EH (cell line): ENCODE data around the gene HIP1R.

Experiments used
- DNase-seq: peaks from one replicate; pipeline ENCODE4 v3.0.0-alpha.2; 2015; ENCODE audit warnings: low read depth

Gene HIP1R

GRCh38 chr12:122860040-122860853, 25.0 kb downstream of the HIP1R start:
- peak; percentile 79 for DNase-seq

GRCh38 chr12:122860854-122861586, 25.8 kb downstream of the HIP1R start:
- DNase-seq: no peak

- no peak for DNase-seq
These were observed 26.3 kb downstream of the HIP1R start for GRCh38 chr12:122861587-122861970.

GRCh38 chr12:122862110-122862634, 26.9 kb downstream of the HIP1R start:
- no peak for DNase-seq

GRCh38 chr12:122862872-122863701, 27.8 kb downstream of the HIP1R start:
- no peak for DNase-seq

- DNase-seq: no peak
These were observed 29.6 kb downstream of the HIP1R start for GRCh38 chr12:122864894-122865253.

- DNase-seq: no peak
These were observed 30.3 kb downstream of the HIP1R start for GRCh38 chr12:122865268-122866231.

- no peak for DNase-seq
These were observed 31.1 kb downstream of the HIP1R start for GRCh38 chr12:122866379-122866778.

GRCh38 chr12:122866950-122867607, 31.8 kb downstream of the HIP1R start:
- no peak for DNase-seq

GRCh38 chr12:122867691-122868461, 32.6 kb downstream of the HIP1R start:
- DNase-seq: no peak

GRCh38 chr12:122868471-122869177, 33.4 kb downstream of the HIP1R start:
- DNase-seq: no peak

- no peak for DNase-seq
These were observed 34.1 kb downstream of the HIP1R start for GRCh38 chr12:122869207-122869973.

GRCh38 chr12:122870163-122870842, 35.0 kb downstream of the HIP1R start:
- no peak for DNase-seq

GRCh38 chr12:122870867-122871664, 35.8 kb downstream of the HIP1R start:
- DNase-seq: peak; percentile 74

GRCh38 chr12:122871851-122872780, 36.9 kb downstream of the HIP1R start:
- DNase-seq: peak; percentile 96
